HL-60 (cell line): ENCODE data around the gene FAM13C.

ENCODE experiments used
- DNase-seq, 2 experiments: peaks; one replicate each; pipeline ENCODE4 v3.0.0-alpha.2; 2010 to 2020; ENCODE audit warnings: low read depth in 1 of 2, low spot score in 1 of 2
- H3K27ac ChIP-seq: fragments of 250-450 bp; sonication (Bioruptor Pico); replicated peaks from 2 replicates; pipeline ENCODE4 v1.5.1; 2020; ENCODE audit warnings: mild to moderate bottlenecking, moderate library complexity
- H3K27me3 ChIP-seq: fragments of 250-450 bp; sonication (Bioruptor Pico); 2 replicates; pipeline ENCODE4 v1.5.1; 2021; ENCODE audit warnings: mild to moderate bottlenecking, moderate library complexity; ENCODE audit not compliant: insufficient read depth, poor library complexity, severe bottlenecking
- H3K4me3 ChIP-seq: replicated peaks from 2 replicates; pipeline ENCODE4 v1.5.1; 2011; ENCODE audit warnings: mild to moderate bottlenecking, control low read depth, low read length; ENCODE audit not compliant: insufficient read depth
- GABPA ChIP-seq: IDR thresholded peaks from 2 replicates; pipeline ENCODE4 v1.6.1; 2012; ENCODE audit warnings: low read depth
- POLR2AphosphoS5 ChIP-seq: IDR thresholded peaks from 2 replicates; pipeline ENCODE4 v1.6.1; 2012; ENCODE audit warnings: low read depth
- SPI1 ChIP-seq: IDR thresholded peaks from 2 replicates; pipeline ENCODE4 v1.6.1; 2012; ENCODE audit warnings: low read depth, mild to moderate bottlenecking, borderline replicate concordance
- TF ChIP-seq, protein P1 (sequence below): IDR thresholded peaks from one replicate; pipeline ENCODE4 v1.5.1; 2011; ENCODE audit warnings: low read length, control low read depth, inconsistent platforms; ENCODE audit not compliant: insufficient read depth
- TF ChIP-seq, protein P2 (sequence below): IDR thresholded peaks from 2 replicates; pipeline ENCODE4 v1.6.1; 2012; ENCODE audit warnings: low read depth; ENCODE audit not compliant: insufficient replicate concordance

FAM13C gene

DNA sequence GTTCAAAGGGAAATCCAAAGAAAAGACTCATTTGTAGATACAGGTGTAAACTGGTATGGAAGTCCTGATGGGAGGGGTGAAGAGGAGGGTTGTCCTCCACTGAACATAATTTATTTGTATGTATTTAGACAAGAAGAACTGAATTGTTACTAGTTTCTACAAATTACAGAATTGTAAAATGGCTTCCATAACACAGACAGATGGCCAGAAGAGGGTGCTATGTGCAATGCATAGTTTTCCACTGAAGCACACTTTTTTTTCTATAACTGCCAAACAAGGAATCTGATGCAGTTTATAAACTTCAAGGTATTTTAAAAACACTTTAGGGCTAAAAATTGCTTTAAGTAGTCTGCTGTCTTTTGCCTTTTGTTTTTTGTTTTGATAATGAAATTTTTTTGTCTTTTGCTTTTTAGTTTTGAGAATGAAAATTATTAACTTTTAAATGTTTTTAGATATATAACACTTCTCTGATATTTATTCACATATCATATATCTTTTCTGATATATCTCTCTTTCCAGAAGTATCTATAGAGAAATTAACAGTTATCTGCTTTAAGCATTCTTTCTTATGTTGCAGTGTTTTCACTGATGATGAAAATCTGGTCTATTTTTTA is 127.4 kb downstream of the FAM13C start:
- Histone ChIP-seq H3K27me3 (no peaks in the 10 kb centered on the region), H3K4me3 (no peak overlapping the region), H3K27ac (no peak overlapping the region)
- TF ChIP-seq, protein P1, sequence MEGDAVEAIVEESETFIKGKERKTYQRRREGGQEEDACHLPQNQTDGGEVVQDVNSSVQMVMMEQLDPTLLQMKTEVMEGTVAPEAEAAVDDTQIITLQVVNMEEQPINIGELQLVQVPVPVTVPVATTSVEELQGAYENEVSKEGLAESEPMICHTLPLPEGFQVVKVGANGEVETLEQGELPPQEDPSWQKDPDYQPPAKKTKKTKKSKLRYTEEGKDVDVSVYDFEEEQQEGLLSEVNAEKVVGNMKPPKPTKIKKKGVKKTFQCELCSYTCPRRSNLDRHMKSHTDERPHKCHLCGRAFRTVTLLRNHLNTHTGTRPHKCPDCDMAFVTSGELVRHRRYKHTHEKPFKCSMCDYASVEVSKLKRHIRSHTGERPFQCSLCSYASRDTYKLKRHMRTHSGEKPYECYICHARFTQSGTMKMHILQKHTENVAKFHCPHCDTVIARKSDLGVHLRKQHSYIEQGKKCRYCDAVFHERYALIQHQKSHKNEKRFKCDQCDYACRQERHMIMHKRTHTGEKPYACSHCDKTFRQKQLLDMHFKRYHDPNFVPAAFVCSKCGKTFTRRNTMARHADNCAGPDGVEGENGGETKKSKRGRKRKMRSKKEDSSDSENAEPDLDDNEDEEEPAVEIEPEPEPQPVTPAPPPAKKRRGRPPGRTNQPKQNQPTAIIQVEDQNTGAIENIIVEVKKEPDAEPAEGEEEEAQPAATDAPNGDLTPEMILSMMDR, result peak; percentile 26
- TF ChIP-seq, protein P2, sequence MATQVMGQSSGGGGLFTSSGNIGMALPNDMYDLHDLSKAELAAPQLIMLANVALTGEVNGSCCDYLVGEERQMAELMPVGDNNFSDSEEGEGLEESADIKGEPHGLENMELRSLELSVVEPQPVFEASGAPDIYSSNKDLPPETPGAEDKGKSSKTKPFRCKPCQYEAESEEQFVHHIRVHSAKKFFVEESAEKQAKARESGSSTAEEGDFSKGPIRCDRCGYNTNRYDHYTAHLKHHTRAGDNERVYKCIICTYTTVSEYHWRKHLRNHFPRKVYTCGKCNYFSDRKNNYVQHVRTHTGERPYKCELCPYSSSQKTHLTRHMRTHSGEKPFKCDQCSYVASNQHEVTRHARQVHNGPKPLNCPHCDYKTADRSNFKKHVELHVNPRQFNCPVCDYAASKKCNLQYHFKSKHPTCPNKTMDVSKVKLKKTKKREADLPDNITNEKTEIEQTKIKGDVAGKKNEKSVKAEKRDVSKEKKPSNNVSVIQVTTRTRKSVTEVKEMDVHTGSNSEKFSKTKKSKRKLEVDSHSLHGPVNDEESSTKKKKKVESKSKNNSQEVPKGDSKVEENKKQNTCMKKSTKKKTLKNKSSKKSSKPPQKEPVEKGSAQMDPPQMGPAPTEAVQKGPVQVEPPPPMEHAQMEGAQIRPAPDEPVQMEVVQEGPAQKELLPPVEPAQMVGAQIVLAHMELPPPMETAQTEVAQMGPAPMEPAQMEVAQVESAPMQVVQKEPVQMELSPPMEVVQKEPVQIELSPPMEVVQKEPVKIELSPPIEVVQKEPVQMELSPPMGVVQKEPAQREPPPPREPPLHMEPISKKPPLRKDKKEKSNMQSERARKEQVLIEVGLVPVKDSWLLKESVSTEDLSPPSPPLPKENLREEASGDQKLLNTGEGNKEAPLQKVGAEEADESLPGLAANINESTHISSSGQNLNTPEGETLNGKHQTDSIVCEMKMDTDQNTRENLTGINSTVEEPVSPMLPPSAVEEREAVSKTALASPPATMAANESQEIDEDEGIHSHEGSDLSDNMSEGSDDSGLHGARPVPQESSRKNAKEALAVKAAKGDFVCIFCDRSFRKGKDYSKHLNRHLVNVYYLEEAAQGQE, result no peak
- DNase-seq, result peak in 1 of 2 experiments; percentile 1

DNA sequence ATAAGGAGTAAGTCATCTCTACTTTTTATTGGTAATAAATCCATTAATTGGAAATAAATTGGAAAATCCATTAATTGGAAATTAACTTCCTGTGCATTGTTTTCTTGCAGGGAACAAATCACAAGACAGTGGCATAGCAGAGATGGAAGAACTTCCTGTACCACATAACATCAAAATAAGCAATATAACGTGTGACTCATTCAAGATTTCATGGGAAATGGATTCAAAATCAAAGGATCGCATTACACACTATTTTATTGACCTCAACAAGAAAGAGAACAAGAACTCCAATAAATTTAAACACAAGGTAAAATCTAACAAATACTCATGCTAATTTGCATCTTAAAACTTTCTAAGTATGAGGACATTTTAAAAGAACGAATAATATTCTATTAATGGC is 128.2 kb downstream of the FAM13C start:
- Histone ChIP-seq H3K27me3 (no peaks in the 10 kb centered on the region), H3K27ac (no peak overlapping the region), H3K4me3 (no peak overlapping the region)
- DNase-seq, result no peak
- TF ChIP-seq, protein P1, result no peak
- TF ChIP-seq, protein P2, result no peak
- TF ChIP-seq GABPA, result no peak
- no peak for TF ChIP-seq POLR2AphosphoS5
- TF ChIP-seq SPI1, result no peak

DNA sequence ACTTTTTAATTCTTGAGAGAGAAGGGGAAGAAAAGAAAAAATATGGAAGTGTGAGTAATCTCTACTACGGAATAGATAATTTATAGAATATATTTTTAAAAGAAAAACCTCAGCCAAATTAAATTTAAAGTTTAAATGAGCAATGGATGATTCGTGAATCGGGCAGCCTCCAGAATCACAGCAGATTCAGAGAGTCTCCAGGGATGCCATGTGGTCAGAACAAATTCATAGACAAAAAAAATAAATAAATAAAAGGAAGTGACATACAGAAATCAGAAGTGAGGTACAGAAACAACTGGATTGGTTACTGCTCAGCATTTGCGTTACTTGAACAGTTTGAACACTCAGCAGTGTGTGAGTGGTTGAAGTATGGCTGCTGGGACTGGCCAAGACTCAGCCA is 132.9 kb downstream of the FAM13C start:
- TF ChIP-seq SPI1, result no peak
- no peak for TF ChIP-seq POLR2AphosphoS5
- TF ChIP-seq, protein P1, result no peak
- no peak for TF ChIP-seq GABPA
- TF ChIP-seq, protein P2, result no peak
- DNase-seq, result no peak

More for the DNA sequence above, 132.9 kb downstream of the FAM13C start:
- Histone ChIP-seq H3K27ac (no peak overlapping the region), H3K27me3 (peaks cover 2% of the 10 kb centered on the region), H3K4me3 (no peak overlapping the region)
